Activated CD8-positive, alpha-beta memory T cell treated with anti-CD3 and anti-CD28 coated beads, Interleukin-2, amount 50 U/mL, for 1 hour (primary cell): ENCODE measurements around the gene GPATCH11.

Experiments
- DNase-seq: peaks from one replicate; pipeline ENCODE4 v3.0.0-alpha.2; 2020; ENCODE audit errors: extremely low read depth

Gene GPATCH11

DNA sequence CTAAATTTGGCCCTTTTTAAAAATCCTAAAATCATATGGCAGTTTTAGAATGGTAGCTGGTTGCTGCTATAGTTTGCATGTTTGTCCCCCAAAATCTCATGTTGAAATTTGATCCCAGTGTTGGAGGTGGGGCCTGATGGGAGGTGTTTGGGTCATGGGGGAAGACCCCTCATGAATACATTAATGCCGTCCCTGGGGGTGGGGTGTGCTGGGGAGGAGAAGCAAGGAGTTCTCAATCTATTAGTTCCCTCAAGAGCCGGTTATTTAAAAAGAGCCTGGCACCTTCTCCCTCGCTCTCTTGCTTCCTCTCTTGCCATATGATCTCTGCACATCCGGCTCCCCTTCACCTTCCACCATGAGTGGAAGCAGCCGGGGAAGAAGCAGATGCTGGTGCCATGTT is 20.8 kb downstream of the GPATCH11 start:
- DNase-seq, result no peak

- no peak for DNase-seq
Measured at GRCh38 chr2:37109523-37109922, 25.2 kb downstream of the GPATCH11 start.

DNA sequence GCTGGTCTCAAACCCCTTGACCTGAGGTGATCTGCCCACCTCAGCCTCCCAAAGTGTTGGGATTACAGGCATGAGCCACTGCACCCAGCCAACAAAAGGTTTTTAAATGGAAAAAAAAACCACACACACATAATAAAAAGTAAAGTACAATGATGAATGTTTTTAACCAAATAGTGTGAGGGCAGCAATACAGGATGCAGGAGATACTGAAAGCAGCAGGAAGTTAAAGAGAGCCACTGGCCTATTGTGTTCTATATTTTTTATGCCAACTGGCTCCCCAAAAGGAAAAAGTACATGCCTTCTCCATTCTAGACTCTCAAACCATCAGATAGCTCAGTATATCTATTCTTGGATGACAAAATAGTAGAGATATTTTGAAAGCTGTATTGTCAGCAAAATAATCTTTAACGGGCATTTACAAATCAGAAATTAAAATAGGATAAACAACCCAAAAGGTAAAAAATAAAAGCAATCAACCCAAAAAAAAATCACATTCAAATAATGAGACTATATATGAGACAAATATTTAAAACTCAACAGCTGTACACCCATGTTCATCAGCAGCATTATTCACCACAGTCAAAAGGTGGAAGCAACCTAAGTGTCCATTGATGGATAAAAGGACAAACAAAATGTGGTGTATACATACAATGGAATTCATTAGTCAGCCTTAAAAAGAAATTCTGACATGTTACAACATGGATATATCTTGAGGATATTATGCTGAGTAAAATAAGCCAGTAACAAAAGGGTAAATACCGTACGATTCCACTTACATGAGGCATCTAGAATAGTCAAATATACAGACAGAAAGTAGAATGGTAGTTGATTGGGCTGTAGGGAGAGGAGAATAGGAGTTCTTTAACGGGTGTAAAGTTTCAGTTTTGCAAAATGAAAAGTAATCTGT is 26.2 kb downstream of the GPATCH11 start:
- DNase-seq, result no peak

DNA sequence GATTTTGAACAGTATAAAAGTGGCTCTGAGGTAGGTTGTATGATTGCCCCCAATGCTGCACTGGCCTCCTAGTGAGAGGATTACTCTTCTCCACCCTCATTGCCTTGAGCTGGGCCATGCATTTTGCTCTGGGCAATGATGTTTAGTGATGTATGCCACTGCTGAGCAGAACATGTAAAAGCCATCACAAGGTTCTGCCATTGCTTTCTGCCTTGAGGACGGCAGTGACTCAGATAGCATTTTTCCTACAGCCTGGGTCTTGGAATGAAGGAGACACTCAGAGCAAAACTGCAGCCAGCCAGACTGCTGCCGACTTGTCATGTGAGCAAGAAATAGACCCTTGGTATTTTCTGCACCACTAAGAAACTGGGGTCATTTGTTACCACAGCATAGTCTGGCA is 27.6 kb downstream of the GPATCH11 start:
- no peak for DNase-seq

DNA sequence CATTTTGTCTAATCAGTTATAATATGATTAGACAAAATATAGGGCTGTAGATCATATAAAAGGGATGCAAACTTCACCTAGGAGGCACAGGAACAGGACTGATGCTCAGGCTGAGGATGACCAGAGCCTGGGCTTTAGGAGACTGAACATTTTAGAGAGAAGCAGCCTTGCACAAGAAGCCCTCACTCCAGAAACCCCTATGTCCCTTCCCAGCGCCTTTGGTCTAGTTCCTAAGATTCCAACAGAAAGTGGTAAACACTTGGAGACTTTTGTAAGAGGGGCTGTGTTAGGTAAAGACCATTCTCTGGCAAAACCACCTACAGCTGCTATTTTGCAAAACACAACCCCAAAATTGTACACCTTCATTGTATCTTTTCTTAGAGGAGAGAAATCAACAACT is 33.2 kb downstream of the GPATCH11 start:
- no peak for DNase-seq

GRCh38 chr2:37119157-37119556 is 34.8 kb downstream of the GPATCH11 start:
- DNase-seq, result no peak

GRCh38 chr2:37125416-37125815 is 41.1 kb downstream of the GPATCH11 start:
- no peak for DNase-seq

- DNase-seq, result no peak
Measured at GRCh38 chr2:37132914-37133313, 48.6 kb downstream of the GPATCH11 start.

DNA sequence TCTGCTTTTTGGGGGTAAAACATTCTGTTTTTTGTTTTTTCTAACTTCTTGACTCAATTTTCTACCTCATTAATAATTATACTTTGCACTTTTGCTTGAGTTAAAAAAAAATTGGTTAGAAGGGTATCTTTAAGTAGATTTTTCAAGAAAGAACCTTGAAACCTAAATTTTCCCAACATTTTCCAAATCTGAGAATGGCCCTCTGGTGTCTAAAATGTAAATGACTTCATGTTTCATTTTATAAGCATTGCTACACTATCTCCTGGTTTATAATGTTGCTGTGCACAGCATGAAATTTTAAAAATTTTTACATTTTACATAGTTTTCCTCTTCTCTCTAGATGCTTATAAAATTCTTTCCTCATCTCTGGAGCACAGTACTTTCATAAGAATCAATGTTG is 58.2 kb downstream of the GPATCH11 start:
- DNase-seq, result no peak

DNA sequence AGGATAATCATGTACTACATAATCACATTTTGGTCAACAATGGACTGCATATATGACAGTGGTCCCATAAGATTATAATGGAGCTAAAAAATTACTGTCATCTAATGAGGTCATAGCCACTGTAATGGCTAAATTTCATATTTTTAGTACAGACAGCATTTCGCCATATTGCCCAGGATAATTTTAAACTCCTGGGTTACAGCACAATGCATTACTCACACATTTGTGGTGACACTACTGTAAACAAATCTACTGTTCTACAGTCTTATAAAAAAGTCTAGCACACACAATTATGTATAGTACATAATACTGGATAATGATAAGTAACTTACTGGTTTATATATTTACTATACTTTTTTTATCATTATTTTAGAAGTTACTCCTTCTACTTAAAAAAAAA is 59.7 kb downstream of the GPATCH11 start:
- no peak for DNase-seq

- no peak for DNase-seq
Measured at GRCh38 chr2:37146062-37146461, 61.7 kb downstream of the GPATCH11 start.

GRCh38 chr2:37148325-37148724 is 64.0 kb downstream of the GPATCH11 start:
- no peak for DNase-seq
